Endothelial cell of umbilical vein (primary cell): ENCODE measurements around the gene PTPRF. TPM values are rescaled to one million over a fixed set of nuclear protein-coding genes. Genes with fewer than 3 reads are reported as not detected.

ENCODE experiments used
- BruUV-seq: library from RNA; stranded (reverse); fragments of 400-500 nt; replicated peaks from 2 replicates; lab custom pipeline; 2021; lab: Mats Ljungman, UMichigan
- CTCF ChIA-PET: fragments of 300-600, 350-600 bp; sonication (Branson Sonifier 250); formaldehyde crosslinking; loops from one replicate; lab custom pipeline; 2021; ENCODE audit warnings: antibody characterized with exemption, inconsistent platforms; lab: Charles Lee
- POLR2A ChIA-PET: fragments of 300-600, 350-600 bp; sonication (Branson Sonifier 250); formaldehyde crosslinking; loops from one replicate; lab custom pipeline; 2021; ENCODE audit warnings: antibody characterized with exemption, inconsistent platforms; lab: Charles Lee
- DNase-seq: peaks from one replicate; pipeline ENCODE4 v3.0.0-alpha.2; 2011; ENCODE audit warnings: low read depth, low spot score
- FAIRE-seq: peaks from 2 replicates; lab custom pipeline; 2011; peaks lifted over from hg19 to GRCh38; lab: Jason Lieb, UNC
- H2AFZ ChIP-seq: 2 replicates; pipeline ENCODE4 v1.6.0; 2012; ENCODE audit warnings: low read depth, low read length, control low read depth, inconsistent platforms
- H3K27ac ChIP-seq: 2 replicates; pipeline ENCODE4 v1.5.1; 2011; ENCODE audit warnings: low read depth, mild to moderate bottlenecking, control low read depth, low read length, moderate library complexity; ENCODE audit not compliant: insufficient read depth
- H3K27me3 ChIP-seq, 2 experiments: 2 replicates each; pipeline versions ENCODE4 v1.6.0 to v1.6.1; 2011; ENCODE audit warnings: low read length in 2 of 2, mixed read lengths in 1 of 2; ENCODE audit not compliant: control insufficient read depth in 2 of 2, insufficient read depth in 2 of 2
- H3K36me3 ChIP-seq, 2 experiments: 2 replicates in 1 of 2; 3 replicates in 1 of 2; pipeline ENCODE4 v1.5.1; 2011; ENCODE audit warnings: low read length in 2 of 2, mild to moderate bottlenecking in 1 of 2, moderate library complexity in 1 of 2; ENCODE audit not compliant: control insufficient read depth in 2 of 2, insufficient read depth in 2 of 2; ENCODE audit errors: extremely low read depth in 1 of 2
- H3K4me1 ChIP-seq: 3 replicates; pipeline ENCODE4 v1.5.1; 2011; ENCODE audit warnings: mild to moderate bottlenecking, low read length; ENCODE audit not compliant: control insufficient read depth, insufficient read depth; ENCODE audit errors: extremely low read depth
- H3K4me2 ChIP-seq: 2 replicates; pipeline ENCODE4 v1.6.1; 2011; ENCODE audit warnings: low read length, control low read depth, mixed read lengths; ENCODE audit not compliant: insufficient read depth
- H3K4me3 ChIP-seq, 3 experiments: fragments of 200-600 bp in 1 of 3; sonication (generic), shearing (Covaris generic) in 1 of 3; replicated peaks in 1 of 3; 2 replicates each; pipeline ENCODE4 v1.5.1; 2011 to 2016; ENCODE audit warnings: control low read depth in 3 of 3, low read length in 3 of 3, mild to moderate bottlenecking in 2 of 3, inconsistent platforms in 1 of 3, low read depth in 1 of 3, moderate library complexity in 1 of 3; ENCODE audit not compliant: insufficient read depth in 1 of 3
- H3K79me2 ChIP-seq: 2 replicates; pipeline ENCODE4 v1.6.0; 2012; ENCODE audit warnings: low read length, inconsistent platforms; ENCODE audit not compliant: control insufficient read depth, insufficient read depth
- H3K9ac ChIP-seq: replicated peaks from 2 replicates; pipeline ENCODE3; 2011; ENCODE audit warnings: low read length, control low read depth; ENCODE audit not compliant: insufficient read depth; ENCODE audit errors: extremely low read depth
- H3K9me1 ChIP-seq: replicated peaks from 3 replicates; pipeline ENCODE4 v1.6.0; 2011; ENCODE audit warnings: mild to moderate bottlenecking, low read length; ENCODE audit not compliant: control insufficient read depth, insufficient read depth; ENCODE audit errors: extremely low read depth
- H3K9me3 ChIP-seq: replicated peaks from 2 replicates; pipeline ENCODE4 v1.5.1; 2012; ENCODE audit warnings: low read length, inconsistent platforms; ENCODE audit not compliant: control insufficient read depth, insufficient read depth
- H4K20me1 ChIP-seq: replicated peaks from 2 replicates; pipeline ENCODE3; 2011; ENCODE audit warnings: mild to moderate bottlenecking, low read length; ENCODE audit not compliant: control insufficient read depth, insufficient read depth; ENCODE audit errors: extremely low read depth
- EZH2 ChIP-seq: IDR thresholded peaks from 2 replicates; pipeline ENCODE4 v1.6.1; 2012; ENCODE audit warnings: borderline replicate concordance, low read depth, mild to moderate bottlenecking, moderate library complexity, low read length, inconsistent platforms; ENCODE audit not compliant: severe bottlenecking
- FOS ChIP-seq: IDR thresholded peaks from 2 replicates; pipeline ENCODE4 v1.6.1; 2011; ENCODE audit warnings: mild to moderate bottlenecking, low read length, moderate library complexity, borderline replicate concordance; ENCODE audit not compliant: insufficient read depth
- GATA2 ChIP-seq: IDR thresholded peaks from 2 replicates; pipeline ENCODE4 v1.7.0; 2011; ENCODE audit warnings: low read depth, mild to moderate bottlenecking, moderate library complexity, mixed read lengths, low read length; ENCODE audit not compliant: insufficient read length, insufficient read depth
- JUN ChIP-seq: IDR thresholded peaks from 2 replicates; pipeline ENCODE4 v1.6.1; 2011; ENCODE audit warnings: borderline replicate concordance, low read depth; ENCODE audit not compliant: insufficient read length, insufficient read depth
- MYC ChIP-seq: IDR thresholded peaks from one replicate; pipeline ENCODE4 v1.6.1; 2011; ENCODE audit warnings: mild to moderate bottlenecking, low read depth, low read length
- POLR2A ChIP-seq: IDR thresholded peaks from 2 replicates; pipeline ENCODE4 v1.6.1; 2012; ENCODE audit warnings: low read depth, mild to moderate bottlenecking, control low read depth, low read length
- POLR2AphosphoS5 ChIP-seq: IDR thresholded peaks from 2 replicates; pipeline ENCODE4 v1.6.1; 2012; ENCODE audit warnings: low read depth, mild to moderate bottlenecking, control low read depth, low read length, moderate library complexity; ENCODE audit not compliant: insufficient read depth
- dilution Hi-C: fragments of 300-500 bp; cut with MboI; formaldehyde crosslinking; loops from one replicate; pipeline ENCODE4 v1.15.0; 2019; ENCODE audit warnings: low sequenced_read_pairs; ENCODE audit not compliant: extremely low pct_ligation_motif_present
- intact Hi-C: fragments of 100-400 bp; cut with micrococcal nuclease; formaldehyde crosslinking; loops from one replicate; pipeline ENCODE4 v1.10.0; 2022
- polyA plus RNA-seq, 4 experiments: library from polyadenylated mRNA; depleted of rRNA in 3 of 4; stranded (reverse) in 3 of 4; unstranded in 1 of 4; fragments of >200 nt; gene quantifications; 2 replicates each; pipeline versions ENCODE4 v1.2.1 to v1.2.3, GENCODE V29; 2011 to 2012; ENCODE audit warnings: missing spikeins in 1 of 4
- total RNA-seq: library from RNA; stranded (reverse); gene quantifications from 2 replicates; pipeline ENCODE4 v1.2.3, GENCODE V29; 2021
- TF ChIP-seq, protein P1 (sequence below), 2 donors: IDR thresholded peaks; 1 replicate in 1 of 2; 2 replicates in 1 of 2; pipeline ENCODE4 v1.5.1; 2011; ENCODE audit warnings: low read length in 2 of 2, mild to moderate bottlenecking in 2 of 2, moderate library complexity in 2 of 2, control low read depth in 1 of 2, inconsistent platforms in 1 of 2, low read depth in 1 of 2; ENCODE audit not compliant: insufficient read depth in 1 of 2; ENCODE audit errors: extremely low read depth in 1 of 2
- TF ChIP-seq, protein P2 (sequence below): IDR thresholded peaks from 2 replicates; pipeline ENCODE4 v1.6.1; 2011; ENCODE audit not compliant: insufficient read depth, insufficient read length

Gene PTPRF
- total and polyA plus RNA-seq, 2 donors (not counting 3 experiments of a cell fraction or from before 2014, with no cell fraction given) = 217 to 338 TPM

DNA sequence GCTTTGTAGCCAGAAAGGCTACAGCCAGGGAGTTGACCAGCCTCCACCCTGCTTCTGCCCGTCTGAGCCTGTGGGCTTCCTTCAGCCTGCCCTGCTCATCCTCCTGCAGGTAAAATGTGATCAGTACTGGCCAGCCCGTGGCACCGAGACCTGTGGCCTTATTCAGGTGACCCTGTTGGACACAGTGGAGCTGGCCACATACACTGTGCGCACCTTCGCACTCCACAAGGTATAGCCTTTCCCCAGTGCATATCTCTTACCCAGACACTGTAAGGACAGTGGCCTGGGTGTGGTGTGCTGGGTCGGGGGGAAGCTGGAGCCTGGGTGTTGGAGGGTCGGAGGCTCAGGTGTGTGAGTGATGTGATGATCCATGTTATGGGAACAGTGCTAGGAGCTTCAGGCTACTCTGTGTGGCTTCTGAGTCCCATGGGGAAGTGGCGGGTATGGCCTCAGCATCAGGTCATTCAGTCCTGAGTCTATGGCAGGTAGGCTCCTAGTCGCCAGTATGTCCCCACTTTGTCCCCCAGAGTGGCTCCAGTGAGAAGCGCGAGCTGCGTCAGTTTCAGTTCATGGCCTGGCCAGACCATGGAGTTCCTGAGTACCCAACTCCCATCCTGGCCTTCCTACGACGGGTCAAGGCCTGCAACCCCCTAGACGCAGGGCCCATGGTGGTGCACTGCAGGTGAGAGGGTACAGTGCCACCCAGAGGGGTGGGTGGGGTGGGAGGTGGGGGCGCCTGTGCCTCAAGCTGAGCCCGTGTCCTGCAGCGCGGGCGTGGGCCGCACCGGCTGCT lies 88.0 kb downstream of the PTPRF start:
- POLR2A ChIA-PET = interaction anchor here (0.6 kb wide), 1 partner anchor 1014 kb away, joined by 3 read pairs; no protein-coding TSS in a partner anchor

More for the DNA sequence above, 88.0 kb downstream of the PTPRF start:
- no peaks in the 10 kb centered on the region for H4K20me1 ChIP-seq
- no peak overlapping the region for H3K9ac ChIP-seq
- peaks cover 18 to 75% of the 10 kb centered on the region in 2 experiments for H3K36me3 ChIP-seq
- CTCF ChIA-PET = no interaction called here
- TF ChIP-seq, protein P1, sequence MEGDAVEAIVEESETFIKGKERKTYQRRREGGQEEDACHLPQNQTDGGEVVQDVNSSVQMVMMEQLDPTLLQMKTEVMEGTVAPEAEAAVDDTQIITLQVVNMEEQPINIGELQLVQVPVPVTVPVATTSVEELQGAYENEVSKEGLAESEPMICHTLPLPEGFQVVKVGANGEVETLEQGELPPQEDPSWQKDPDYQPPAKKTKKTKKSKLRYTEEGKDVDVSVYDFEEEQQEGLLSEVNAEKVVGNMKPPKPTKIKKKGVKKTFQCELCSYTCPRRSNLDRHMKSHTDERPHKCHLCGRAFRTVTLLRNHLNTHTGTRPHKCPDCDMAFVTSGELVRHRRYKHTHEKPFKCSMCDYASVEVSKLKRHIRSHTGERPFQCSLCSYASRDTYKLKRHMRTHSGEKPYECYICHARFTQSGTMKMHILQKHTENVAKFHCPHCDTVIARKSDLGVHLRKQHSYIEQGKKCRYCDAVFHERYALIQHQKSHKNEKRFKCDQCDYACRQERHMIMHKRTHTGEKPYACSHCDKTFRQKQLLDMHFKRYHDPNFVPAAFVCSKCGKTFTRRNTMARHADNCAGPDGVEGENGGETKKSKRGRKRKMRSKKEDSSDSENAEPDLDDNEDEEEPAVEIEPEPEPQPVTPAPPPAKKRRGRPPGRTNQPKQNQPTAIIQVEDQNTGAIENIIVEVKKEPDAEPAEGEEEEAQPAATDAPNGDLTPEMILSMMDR (IDR thresholded peaks at IDR 0.05; ENCODE audit: extremely low read depth in 1 of 2, insufficient read depth in 1 of 2, low read depth in 1 of 2, low read length in 2 of 2) = no peak
- no peak for TF ChIP-seq MYC
- TF ChIP-seq GATA2 = no peak
- TF ChIP-seq EZH2 = no peak
- no peak for TF ChIP-seq POLR2AphosphoS5
- no peak for TF ChIP-seq JUN
- TF ChIP-seq POLR2A = no peak
- no peak for TF ChIP-seq FOS
- TF ChIP-seq, protein P2, sequence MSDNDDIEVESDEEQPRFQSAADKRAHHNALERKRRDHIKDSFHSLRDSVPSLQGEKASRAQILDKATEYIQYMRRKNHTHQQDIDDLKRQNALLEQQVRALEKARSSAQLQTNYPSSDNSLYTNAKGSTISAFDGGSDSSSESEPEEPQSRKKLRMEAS = no peak
- no peaks in the 10 kb centered on the region for H3K4me1 ChIP-seq
- DNase-seq (no peak), FAIRE-seq (no peak)
- no peaks in the 10 kb centered on the region for H3K9me1 ChIP-seq
- no peak overlapping the region for H2AFZ ChIP-seq
- H3K27ac ChIP-seq = no peak overlapping the region
- no peak overlapping the region for H3K4me2 ChIP-seq
- no peaks in the 10 kb centered on the region for H3K27me3 ChIP-seq
- no peaks in the 10 kb centered on the region for H3K9me3 ChIP-seq
- no TSS peak for BruUV-seq
- dilution Hi-C loops = no loop called here
- no peak overlapping the region for H3K4me3 ChIP-seq
- H3K79me2 ChIP-seq = no peaks in the 10 kb centered on the region
- intact Hi-C loops = no loop called here
